Right lobe of liver (tissue), 6 donors: ENCODE results near the gene NR6A1. TPM values are rescaled to one million over a fixed set of nuclear protein-coding genes. Genes with fewer than 3 reads are reported as not detected.

Experiments used
- ATAC-seq, 4 donors: fragments of 200-7000 bp; cut with Tn5 transposase; one replicate each; pipeline ENCODE4 v1.9.1; 2020; ENCODE audit warnings: mild to moderate bottlenecking in 4 of 4, moderate library complexity in 4 of 4
- DNase-seq, 3 donors: peaks; one replicate each; pipeline ENCODE4 v3.0.0-alpha.2; 2020
- H3K27ac ChIP-seq, 3 donors: fragments of 200-600 bp; one replicate each; pipeline ENCODE4 v1.8.0; 2022
- H3K27me3 ChIP-seq, 2 donors: fragments of 200-600 bp; one replicate each; pipeline ENCODE4 v1.8.0; 2022
- H3K36me3 ChIP-seq, 4 donors: fragments of 200-600 bp; sonication (generic) in 1 of 4; one replicate each; pipeline versions ENCODE4 v1.5.1 to v1.8.0; 2017 to 2022; ENCODE audit warnings: control low read depth in 1 of 4
- H3K4me1 ChIP-seq, 4 donors: fragments of 200-600 bp; sonication (generic) in 1 of 4; one replicate each; pipeline versions ENCODE4 v1.5.1 to v1.8.0; 2017 to 2022; ENCODE audit warnings: control low read depth in 1 of 4
- H3K4me3 ChIP-seq, 3 donors: fragments of 200-600 bp; one replicate each; pipeline ENCODE4 v1.8.0; 2022
- H3K9me3 ChIP-seq, 4 donors: fragments of 200-600 bp; sonication (generic) in 1 of 4; one replicate each; pipeline versions ENCODE4 v1.5.1 to v1.8.0; 2017 to 2022; ENCODE audit warnings: control low read depth in 1 of 4
- POLR2A ChIP-seq: fragments of 450-650 bp; IDR thresholded peaks from one replicate; pipeline ENCODE4 v1.6.1; 2017; ENCODE audit warnings: antibody characterized with exemption, mild to moderate bottlenecking
- WGBS: methylation state at CpG from one replicate; pipeline ENCODE4 v1.1.6; 2018; ENCODE audit warnings: low coverage, low lambda C conversion rate; ENCODE audit not compliant: insufficient coverage; ENCODE audit errors: missing lambda C conversion rate; 5-methylcytosine and 5-hydroxymethylcytosine counted together
- intact Hi-C, 2 donors: fragments of 100-400 bp; cut with DNase I; formaldehyde crosslinking; loops; one replicate each; pipeline versions ENCODE4 v1.11.2 to v1.14.1; 2022
- total RNA-seq, 6 experiments: library from RNA; depleted of rRNA in 2 of 6; stranded (reverse); fragments of >200 nt in 2 of 6; fragmentation: NEBNext Ultra II Directional in 3 of 6; extraction: Animal tissue kit (Norgen Biotek cat#: 25700) in 3 of 6; gene quantifications; one replicate each; pipeline versions ENCODE4 v1.1.0 to v1.2.4, GENCODE V29; 2016 to 2023
- TF ChIP-seq, protein P1 (sequence below), 4 donors: fragments of 200-600 bp in 3 of 4; fragments of 450-650 bp in 1 of 4; IDR thresholded peaks; one replicate each; pipeline versions ENCODE4 v1.5.1 to v1.8.0; 2016 to 2022; ENCODE audit warnings: antibody characterized with exemption in 4 of 4, mild to moderate bottlenecking in 2 of 4
- donor health status: DM: no; HTN: yes; CAD: no.
- donor health status: DM: no; HTN: no; CAD: no.
- donor health status: DM: no; HTN: no; CAD: no.
- donor health status: DM: no; HTN: yes; CAD: no.
- donor health status: DM: no; HTN: yes; CAD: no.

NR6A1 gene
- total RNA-seq, 6 experiments from 2014 or later: 1.3 to 3.6 (median 1.9) TPM

DNA sequence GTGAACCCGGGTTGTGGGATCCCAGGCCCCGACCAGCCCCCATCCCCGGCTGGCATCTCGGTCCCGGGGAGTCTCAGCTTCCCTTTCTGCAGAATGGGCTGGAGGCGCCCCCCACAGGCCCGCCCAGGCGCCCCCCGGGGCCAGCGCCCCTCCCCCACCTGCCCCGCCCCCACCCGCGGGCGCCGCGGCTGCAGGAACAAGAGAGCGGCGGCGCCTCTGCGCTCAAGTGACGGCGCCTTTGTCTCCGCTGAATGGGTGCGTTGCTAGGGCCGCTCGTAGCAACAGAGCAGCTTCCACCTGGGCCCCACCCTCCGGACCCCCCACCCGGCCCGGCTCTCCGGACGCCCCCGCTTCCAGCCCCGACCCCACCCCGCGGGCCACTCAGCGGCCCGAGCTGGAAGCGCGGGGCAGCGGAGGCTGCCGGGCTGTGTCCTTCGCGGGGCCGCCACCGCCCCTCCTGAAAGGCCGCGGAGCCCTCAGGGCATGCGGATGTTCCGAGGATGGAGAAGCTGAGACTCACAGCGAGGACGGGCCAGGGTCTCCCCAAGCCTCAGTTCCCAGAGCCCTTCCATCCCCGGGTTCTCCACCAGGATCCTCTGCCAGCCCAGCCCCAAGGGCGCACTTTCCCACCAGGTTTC, 293.3 kb downstream of the NR6A1 start:
- TF ChIP-seq, protein P1, sequence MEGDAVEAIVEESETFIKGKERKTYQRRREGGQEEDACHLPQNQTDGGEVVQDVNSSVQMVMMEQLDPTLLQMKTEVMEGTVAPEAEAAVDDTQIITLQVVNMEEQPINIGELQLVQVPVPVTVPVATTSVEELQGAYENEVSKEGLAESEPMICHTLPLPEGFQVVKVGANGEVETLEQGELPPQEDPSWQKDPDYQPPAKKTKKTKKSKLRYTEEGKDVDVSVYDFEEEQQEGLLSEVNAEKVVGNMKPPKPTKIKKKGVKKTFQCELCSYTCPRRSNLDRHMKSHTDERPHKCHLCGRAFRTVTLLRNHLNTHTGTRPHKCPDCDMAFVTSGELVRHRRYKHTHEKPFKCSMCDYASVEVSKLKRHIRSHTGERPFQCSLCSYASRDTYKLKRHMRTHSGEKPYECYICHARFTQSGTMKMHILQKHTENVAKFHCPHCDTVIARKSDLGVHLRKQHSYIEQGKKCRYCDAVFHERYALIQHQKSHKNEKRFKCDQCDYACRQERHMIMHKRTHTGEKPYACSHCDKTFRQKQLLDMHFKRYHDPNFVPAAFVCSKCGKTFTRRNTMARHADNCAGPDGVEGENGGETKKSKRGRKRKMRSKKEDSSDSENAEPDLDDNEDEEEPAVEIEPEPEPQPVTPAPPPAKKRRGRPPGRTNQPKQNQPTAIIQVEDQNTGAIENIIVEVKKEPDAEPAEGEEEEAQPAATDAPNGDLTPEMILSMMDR (IDR thresholded peaks at IDR 0.05): no peak
- TF ChIP-seq POLR2A: no peak
- H3K4me3 ChIP-seq: no peak overlapping the region
- H3K27me3 ChIP-seq: peaks cover 0 to 10% of the 10 kb centered on the region in 2 donors
- no peaks in the 10 kb centered on the region for H3K9me3 ChIP-seq
- no peaks in the 10 kb centered on the region for H3K36me3 ChIP-seq
- DNase-seq (no peak), ATAC-seq (no peak)
- intact Hi-C loops: no loop called here
- no peak overlapping the region for H3K27ac ChIP-seq
- H3K4me1 ChIP-seq: peaks cover 0 to 3% (median 0%) of the 10 kb centered on the region in 4 donors
- 0% methylated on average over 3 of the region's 53 CpGs for WGBS

DNA sequence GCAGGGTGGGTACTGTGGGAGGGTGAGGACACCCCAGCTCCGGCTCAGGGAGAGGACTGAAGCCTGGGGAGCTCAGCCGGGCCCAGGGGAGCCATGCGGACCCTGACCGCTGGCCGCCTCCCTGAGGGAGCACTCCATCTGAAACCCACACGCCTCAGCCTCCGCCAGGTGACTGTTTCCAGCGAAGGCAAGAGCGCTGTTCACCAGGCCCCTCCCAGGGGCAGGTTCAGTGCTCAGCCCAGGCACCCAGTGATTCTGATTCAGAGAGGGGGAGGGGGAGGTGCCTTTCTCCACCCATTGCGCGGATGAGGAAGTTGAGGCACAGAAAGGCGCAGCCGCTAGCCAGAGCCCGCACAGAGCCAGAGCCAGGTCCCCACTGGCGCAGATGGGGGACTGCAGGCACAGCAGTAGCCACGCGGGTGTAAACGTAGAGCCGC, 293.9 kb downstream of the NR6A1 start:
- Histone ChIP-seq H3K4me1 (peaks cover 0 to 3% (median 0%) of the 10 kb centered on the region in 4 donors), H3K27ac (no peak overlapping the region), H3K27me3 (peaks cover 0 to 10% of the 10 kb centered on the region in 2 donors), H3K36me3 (no peaks in the 10 kb centered on the region), H3K4me3 (no peak overlapping the region), H3K9me3 (no peaks in the 10 kb centered on the region)
- TF ChIP-seq, protein P1 (IDR thresholded peaks at IDR 0.05): no peak
- TF ChIP-seq POLR2A: no peak
- intact Hi-C loops: no loop called here
- DNase-seq: no peak
- 16% methylated on average over 6 of the region's 19 CpGs for WGBS
- ATAC-seq: no peak

DNA sequence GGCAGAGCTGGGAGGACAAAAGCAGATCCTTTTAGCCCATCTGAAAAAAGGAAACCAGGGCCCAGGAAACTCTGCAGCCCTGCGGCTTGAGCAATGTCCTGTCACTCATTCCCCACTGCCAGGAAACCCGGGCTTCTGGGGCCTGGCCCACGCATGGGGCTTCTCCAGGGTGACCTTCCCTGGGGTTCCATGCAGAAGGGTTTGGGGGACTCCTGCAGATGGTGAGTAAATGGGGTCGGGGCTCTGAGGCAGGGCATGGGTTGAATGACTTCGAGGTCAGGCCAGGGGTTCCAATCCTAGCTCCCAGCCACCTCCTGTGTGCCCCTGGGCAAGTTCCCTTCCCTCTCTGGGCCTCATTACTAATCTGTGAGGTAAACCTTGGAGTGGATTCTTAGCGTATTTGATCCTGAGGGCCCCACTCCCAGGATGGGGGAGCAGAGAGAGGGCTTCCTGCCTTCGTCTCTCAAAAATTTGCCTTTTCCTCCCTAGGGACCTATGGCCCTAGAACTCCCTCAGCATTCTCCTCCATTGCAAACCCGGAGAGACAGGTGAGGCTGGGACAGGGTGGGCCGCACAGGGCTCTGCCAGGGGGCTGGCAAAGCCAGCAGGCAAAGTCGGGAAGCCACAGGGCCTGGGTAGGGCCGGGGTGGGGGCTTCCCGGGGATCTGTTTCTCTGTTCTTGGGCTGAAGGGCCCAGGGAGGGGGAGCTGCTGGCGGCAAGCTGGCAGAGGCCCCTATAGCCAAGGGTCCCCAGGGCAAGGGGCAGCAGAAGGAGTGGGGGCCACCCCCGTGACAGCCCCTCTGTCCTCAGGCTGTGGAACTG, 295.0 kb downstream of the NR6A1 start:
- H3K27me3 ChIP-seq: peaks cover 0 to 10% of the 10 kb centered on the region in 2 donors
- no peaks in the 10 kb centered on the region for H3K36me3 ChIP-seq
- H3K27ac ChIP-seq: no peak overlapping the region
- no peak for ATAC-seq
- H3K4me1 ChIP-seq: peaks cover 0 to 3% (median 0%) of the 10 kb centered on the region in 4 donors
- no peaks in the 10 kb centered on the region for H3K9me3 ChIP-seq
- intact Hi-C loops: no loop called here
- no peak overlapping the region for H3K4me3 ChIP-seq
- DNase-seq: no peak
- 84% methylated on average over 3 of the region's 14 CpGs for WGBS
- no peak for TF ChIP-seq POLR2A
- TF ChIP-seq, protein P1 (IDR thresholded peaks at IDR 0.05): no peak

DNA sequence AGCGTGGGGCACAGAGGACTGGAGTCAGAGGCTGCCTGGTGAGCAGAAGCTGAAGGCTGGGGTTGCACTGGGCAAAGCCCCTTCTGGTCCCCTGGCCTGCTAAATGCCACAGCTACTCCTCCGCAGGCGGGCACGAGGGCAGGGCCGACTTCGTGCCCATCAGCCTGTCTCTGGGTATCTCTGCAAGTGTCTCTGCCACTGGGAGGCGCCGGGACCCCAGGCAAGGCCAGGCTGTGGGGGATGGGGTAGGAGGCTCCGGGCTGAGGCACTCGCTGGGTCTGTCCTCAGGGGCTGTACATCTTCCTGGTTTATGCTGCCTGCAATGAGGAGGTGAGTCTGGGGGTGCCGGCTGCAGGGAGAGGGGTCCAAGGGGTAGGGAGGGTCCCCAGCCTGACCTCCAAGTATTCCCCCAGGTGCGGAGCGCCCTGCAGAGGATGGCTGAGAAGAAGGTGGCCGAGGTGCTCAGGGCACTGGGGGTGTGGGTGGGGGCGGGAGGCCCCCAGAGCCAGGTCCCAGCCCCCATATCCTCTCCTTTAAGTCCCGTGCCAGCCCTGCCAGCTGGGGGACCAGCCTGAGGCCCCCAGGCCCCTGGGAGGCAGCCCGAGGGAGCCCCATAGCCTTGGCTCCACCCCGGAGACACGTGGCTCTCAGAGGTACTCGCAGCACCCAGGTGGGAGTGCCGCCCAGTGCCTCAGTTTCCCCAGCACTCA, 295.8 kb downstream of the NR6A1 start:
- TF ChIP-seq POLR2A: no peak
- TF ChIP-seq, protein P1 (IDR thresholded peaks at IDR 0.05): no peak
- intact Hi-C loops: no loop called here
- ATAC-seq (no peak), DNase-seq (no peak)
- Histone ChIP-seq H3K4me1 (peaks cover 0 to 3% (median 0%) of the 10 kb centered on the region in 4 donors), H3K27me3 (peaks cover 0 to 10% of the 10 kb centered on the region in 2 donors), H3K4me3 (no peak overlapping the region), H3K36me3 (no peaks in the 10 kb centered on the region), H3K27ac (no peak overlapping the region), H3K9me3 (no peaks in the 10 kb centered on the region)
- 60% methylated on average over 1 of the region's 21 CpGs for WGBS
